H9 (cell line): Measurements from ENCODE around the gene ZBTB9. TPM values are rescaled to one million over a fixed set of nuclear protein-coding genes. Genes with fewer than 3 reads are reported as not detected.

Source experiments
- DNase-seq: peaks from one replicate; pipeline ENCODE4 v3.0.0-alpha.2; 2017
- H2AFZ ChIP-seq: one replicate; pipeline ENCODE4 v1.6.1; 2013; ENCODE audit warnings: mild to moderate bottlenecking, low read length, control low read depth, moderate library complexity
- H2AK5ac ChIP-seq: 2 replicates; pipeline ENCODE4 v1.6.1; 2013; ENCODE audit warnings: low read length, control low read depth, mixed read lengths; ENCODE audit not compliant: insufficient read length
- H2BK120ac ChIP-seq: one replicate; pipeline ENCODE4 v1.6.1; 2013; ENCODE audit warnings: low read depth, mild to moderate bottlenecking, low read length, control low read depth, inconsistent platforms; ENCODE audit not compliant: poor library complexity, severe bottlenecking
- H2BK12ac ChIP-seq: 2 replicates; pipeline ENCODE4 v1.6.1; 2013; ENCODE audit warnings: low read length, control low read depth, mixed read lengths, low read depth; ENCODE audit not compliant: insufficient read length
- H2BK15ac ChIP-seq: 2 replicates; pipeline ENCODE4 v1.6.1; 2013; ENCODE audit warnings: low read depth, low read length, control low read depth
- H2BK20ac ChIP-seq: one replicate; pipeline ENCODE4 v1.6.1; 2013; ENCODE audit warnings: low read depth, mild to moderate bottlenecking, low read length, control low read depth, inconsistent platforms; ENCODE audit not compliant: poor library complexity, severe bottlenecking
- H2BK5ac ChIP-seq: 2 replicates; pipeline ENCODE4 v1.6.1; 2013; ENCODE audit warnings: low read length, control low read depth, mixed read lengths; ENCODE audit not compliant: insufficient read length
- H3K14ac ChIP-seq: 2 replicates; pipeline ENCODE4 v1.6.1; 2013; ENCODE audit warnings: low read length, control low read depth; ENCODE audit not compliant: insufficient read depth
- H3K18ac ChIP-seq: 2 replicates; pipeline ENCODE4 v1.6.1; 2013; ENCODE audit warnings: low read depth, mild to moderate bottlenecking, mixed read lengths, low read length, control low read depth; ENCODE audit not compliant: insufficient read length
- H3K23ac ChIP-seq: 2 replicates; pipeline ENCODE4 v1.6.1; 2013; ENCODE audit warnings: low read length, control low read depth, mixed read lengths, low read depth; ENCODE audit not compliant: insufficient read length
- H3K23me2 ChIP-seq: 2 replicates; pipeline ENCODE4 v1.6.1; 2013; ENCODE audit warnings: low read depth, mild to moderate bottlenecking, mixed read lengths, low read length, control low read depth; ENCODE audit not compliant: insufficient read length, poor library complexity, severe bottlenecking
- H3K27ac ChIP-seq: 2 replicates; pipeline ENCODE4 v1.5.1; 2013; ENCODE audit warnings: low read length, control low read depth, mixed read lengths, low read depth; ENCODE audit not compliant: insufficient read length
- H3K27me3 ChIP-seq: 2 replicates; pipeline ENCODE4 v1.6.1; 2013; ENCODE audit warnings: low read length, control low read depth, inconsistent platforms; ENCODE audit not compliant: insufficient read depth
- H3K4ac ChIP-seq: 2 replicates; pipeline ENCODE4 v1.6.1; 2013; ENCODE audit warnings: low read depth, mild to moderate bottlenecking, control low read depth, inconsistent platforms, low read length, moderate library complexity
- H3K4me1 ChIP-seq: 2 replicates; pipeline ENCODE4 v1.6.1; 2013; ENCODE audit warnings: low read length, control low read depth, inconsistent platforms; ENCODE audit not compliant: insufficient read depth
- H3K4me2 ChIP-seq: 2 replicates; pipeline ENCODE4 v1.6.1; 2013; ENCODE audit warnings: low read length, control low read depth, mixed read lengths; ENCODE audit not compliant: insufficient read length, insufficient read depth
- H3K56ac ChIP-seq: 2 replicates; pipeline ENCODE4 v1.6.1; 2013; ENCODE audit warnings: low read depth, mild to moderate bottlenecking, mixed read lengths, low read length, control low read depth; ENCODE audit not compliant: insufficient read length
- H3K79me1 ChIP-seq: 2 replicates; pipeline ENCODE4 v1.6.1; 2013; ENCODE audit warnings: low read depth, mild to moderate bottlenecking, moderate library complexity, low read length, control low read depth, inconsistent platforms; ENCODE audit not compliant: insufficient read depth, poor library complexity, severe bottlenecking
- H3K79me2 ChIP-seq: 2 replicates; pipeline ENCODE4 v1.6.1; 2013; ENCODE audit warnings: low read length, control low read depth, inconsistent platforms; ENCODE audit not compliant: insufficient read depth
- H3K9ac ChIP-seq: 2 replicates; pipeline ENCODE4 v1.6.1; 2013; ENCODE audit warnings: low read length, control low read depth, mixed read lengths; ENCODE audit not compliant: insufficient read length; ENCODE audit errors: extremely low read depth
- H3K9me3 ChIP-seq: one replicate; pipeline ENCODE4 v1.6.1; 2013; ENCODE audit warnings: low read depth, low read length, inconsistent platforms; ENCODE audit not compliant: control insufficient read depth
- H3T11ph ChIP-seq: one replicate; pipeline ENCODE4 v1.6.1; 2013; ENCODE audit warnings: mild to moderate bottlenecking, low read length, control low read depth, inconsistent platforms
- H4K20me1 ChIP-seq: one replicate; pipeline ENCODE4 v1.6.1; 2013; ENCODE audit not compliant: control insufficient read depth, insufficient read length, insufficient read depth
- H4K5ac ChIP-seq: 2 replicates; pipeline ENCODE4 v1.6.1; 2013; ENCODE audit warnings: low read depth, mild to moderate bottlenecking, mixed read lengths, low read length, control low read depth; ENCODE audit not compliant: insufficient read length
- H4K8ac ChIP-seq: replicated peaks from 2 replicates; pipeline ENCODE4 v1.6.1; 2013; ENCODE audit warnings: low read length, control low read depth, mixed read lengths, low read depth; ENCODE audit not compliant: insufficient read length
- H4K91ac ChIP-seq: 2 replicates; pipeline ENCODE4 v1.6.1; 2013; ENCODE audit warnings: low read depth, mild to moderate bottlenecking, moderate library complexity, mixed read lengths, low read length, control low read depth; ENCODE audit not compliant: insufficient read length
- H3K27ac Mint-ChIP-seq, 3 experiments: 2 replicates in 2 of 3; 3 replicates in 1 of 3; pipeline ENCODE4 v1.8.0; 2020 to 2021; ENCODE audit warnings: mixed read lengths in 3 of 3, mild to moderate bottlenecking in 1 of 3, moderate library complexity in 1 of 3
- H3K27me3 Mint-ChIP-seq: 2 replicates; pipeline ENCODE4 v1.8.0; 2021; ENCODE audit warnings: low read depth, mild to moderate bottlenecking, moderate library complexity, mixed read lengths
- H3K36me3 Mint-ChIP-seq, 3 experiments: 2 replicates in 2 of 3; 3 replicates in 1 of 3; pipeline ENCODE4 v1.8.0; 2020 to 2021; ENCODE audit warnings: low read depth in 3 of 3, mixed read lengths in 3 of 3; ENCODE audit not compliant: insufficient read depth in 1 of 3
- H3K4me1 Mint-ChIP-seq, 2 experiments: 2 replicates each; pipeline ENCODE4 v1.8.0; 2020; ENCODE audit warnings: mixed read lengths in 2 of 2
- H3K4me3 Mint-ChIP-seq, 2 experiments: 2 replicates in 1 of 2; 3 replicates in 1 of 2; pipeline ENCODE4 v1.8.0; 2020 to 2021; ENCODE audit warnings: mild to moderate bottlenecking in 2 of 2, mixed read lengths in 2 of 2, moderate library complexity in 1 of 2
- H3K9me3 Mint-ChIP-seq, 2 experiments: 2 replicates in 1 of 2; 3 replicates in 1 of 2; pipeline ENCODE4 v1.8.0; 2020; ENCODE audit warnings: mild to moderate bottlenecking in 2 of 2, mixed read lengths in 2 of 2, moderate library complexity in 1 of 2
- WGBS: extraction: QIAGEN DNeasy Blood & Tissue Kit; methylation state at CpG from one replicate; pipeline ENCODE4 v1.1.7; 2013; ENCODE audit warnings: missing lambda C conversion rate, low lambda C conversion rate, mixed read lengths; ENCODE audit not compliant: insufficient read length; ENCODE audit errors: extremely low coverage; 5-methylcytosine and 5-hydroxymethylcytosine counted together
- total RNA-seq: library from RNA; stranded (reverse); gene quantifications from 2 replicates; pipeline ENCODE4 v1.2.1, GENCODE V29; 2021
- TF ChIP-seq, protein P1 (sequence below): fragments of 200-600 bp; sonication (generic); conservative IDR thresholded peaks from 3 replicates; pipeline ENCODE4 v1.8.0; 2021; ENCODE audit warnings: antibody characterized with exemption, mild to moderate bottlenecking

The ZBTB9 gene
- total RNA-seq, 1 experiment from 2014 or later: 53.1 TPM

DNA sequence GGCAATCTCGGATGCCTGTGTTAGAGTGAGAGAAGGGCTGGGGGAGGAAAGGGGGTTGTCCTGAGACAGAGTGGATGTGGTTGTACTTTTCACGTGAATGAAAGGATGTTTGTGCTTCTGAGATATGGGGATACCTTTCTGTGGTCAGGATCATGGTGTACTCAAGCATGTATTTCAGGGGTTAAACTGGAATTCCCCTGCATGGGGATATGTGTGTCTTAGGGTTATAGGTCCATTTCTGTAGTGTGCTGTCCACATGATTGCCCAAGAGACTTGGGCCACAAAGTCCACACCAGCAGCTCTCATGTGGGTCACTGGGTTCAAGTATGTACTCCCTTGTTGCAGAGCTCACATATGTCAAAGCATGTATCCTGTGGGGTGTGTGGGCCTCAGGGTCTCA, 24.0 kb upstream of the ZBTB9 start:
- H3K27ac ChIP-seq: peak overlapping the region; percentile 36
- WGBS: no CpG with 5 or more reads among the region's 2 CpGs

More for the DNA sequence above, 24.0 kb upstream of the ZBTB9 start:
- Histone ChIP-seq H3K4me2 (peak overlapping the region; percentile 88), H3K79me2 (peaks cover 14% of the 10 kb centered on the region; the same call in 1 of the 2 replicates), H3K56ac (no peak overlapping the region), H3K18ac (no peak overlapping the region), H4K5ac (no peak overlapping the region), H4K20me1 (no peaks in the 10 kb centered on the region), H2BK12ac (no peak overlapping the region), H3T11ph (no peak overlapping the region), H3K27me3 (no peaks in the 10 kb centered on the region), H3K9me3 (no peaks in the 10 kb centered on the region), H3K9ac (no peak overlapping the region), H3K4me1 (peaks cover 17% of the 10 kb centered on the region; the same call in 1 of the 2 replicates), H3K23ac (no peak overlapping the region), H2BK5ac (no peak overlapping the region), H2BK120ac (no peak overlapping the region), H3K23me2 (peaks cover 27% of the 10 kb centered on the region), H3K4ac (no peak overlapping the region), H3K14ac (no peak overlapping the region), H2AK5ac (no peak overlapping the region), H4K8ac (no peak overlapping the region), H2BK20ac (no peak overlapping the region), H2AFZ (no peak overlapping the region), H4K91ac (no peak overlapping the region), H2BK15ac (no peak overlapping the region), H3K79me1 (peaks cover 2% of the 10 kb centered on the region)
- no peaks in the 10 kb centered on the region; the same call in 1 of the 2 replicates for H3K27me3 Mint-ChIP-seq
- DNase-seq: no peak
- peak overlapping the region; percentile 92 to 96 (median 94) for H3K27ac Mint-ChIP-seq
- peak overlapping the region; percentile 75 to 81 for H3K4me3 Mint-ChIP-seq
- H3K36me3 Mint-ChIP-seq: peaks cover 4 to 17% (median 16%) of the 10 kb centered on the region in 3 experiments
- TF ChIP-seq, protein P1, sequence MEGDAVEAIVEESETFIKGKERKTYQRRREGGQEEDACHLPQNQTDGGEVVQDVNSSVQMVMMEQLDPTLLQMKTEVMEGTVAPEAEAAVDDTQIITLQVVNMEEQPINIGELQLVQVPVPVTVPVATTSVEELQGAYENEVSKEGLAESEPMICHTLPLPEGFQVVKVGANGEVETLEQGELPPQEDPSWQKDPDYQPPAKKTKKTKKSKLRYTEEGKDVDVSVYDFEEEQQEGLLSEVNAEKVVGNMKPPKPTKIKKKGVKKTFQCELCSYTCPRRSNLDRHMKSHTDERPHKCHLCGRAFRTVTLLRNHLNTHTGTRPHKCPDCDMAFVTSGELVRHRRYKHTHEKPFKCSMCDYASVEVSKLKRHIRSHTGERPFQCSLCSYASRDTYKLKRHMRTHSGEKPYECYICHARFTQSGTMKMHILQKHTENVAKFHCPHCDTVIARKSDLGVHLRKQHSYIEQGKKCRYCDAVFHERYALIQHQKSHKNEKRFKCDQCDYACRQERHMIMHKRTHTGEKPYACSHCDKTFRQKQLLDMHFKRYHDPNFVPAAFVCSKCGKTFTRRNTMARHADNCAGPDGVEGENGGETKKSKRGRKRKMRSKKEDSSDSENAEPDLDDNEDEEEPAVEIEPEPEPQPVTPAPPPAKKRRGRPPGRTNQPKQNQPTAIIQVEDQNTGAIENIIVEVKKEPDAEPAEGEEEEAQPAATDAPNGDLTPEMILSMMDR: no peak
- peaks cover 71 to 79% of the 10 kb centered on the region in 2 experiments for H3K4me1 Mint-ChIP-seq
- no peaks in the 10 kb centered on the region for H3K9me3 Mint-ChIP-seq
